Esophagus muscularis mucosa (tissue), 3 donors: Measurements from ENCODE around the gene MAOB.
"Not testable (repeated sequence)": the region's sequence is repeated elsewhere in the genome, so short reads cannot be mapped to it uniquely, and the experiment has no call there.

Experiments
- POLR2A ChIP-seq: fragments of 450-650 bp; IDR thresholded peaks from one replicate; pipeline ENCODE4 v1.6.1; 2017; ENCODE audit warnings: antibody characterized with exemption, moderate library complexity, mild to moderate bottlenecking, low read depth
- TF ChIP-seq, protein P1 (sequence below), 3 experiments: fragments of 200-600 bp in 2 of 3; fragments of 450-650 bp in 1 of 3; sonication (generic) in 2 of 3; IDR thresholded peaks; one replicate each; pipeline ENCODE4 v1.5.1; 2017 to 2019; ENCODE audit warnings: antibody characterized with exemption in 3 of 3, mild to moderate bottlenecking in 2 of 3, moderate library complexity in 1 of 3

DNA sequence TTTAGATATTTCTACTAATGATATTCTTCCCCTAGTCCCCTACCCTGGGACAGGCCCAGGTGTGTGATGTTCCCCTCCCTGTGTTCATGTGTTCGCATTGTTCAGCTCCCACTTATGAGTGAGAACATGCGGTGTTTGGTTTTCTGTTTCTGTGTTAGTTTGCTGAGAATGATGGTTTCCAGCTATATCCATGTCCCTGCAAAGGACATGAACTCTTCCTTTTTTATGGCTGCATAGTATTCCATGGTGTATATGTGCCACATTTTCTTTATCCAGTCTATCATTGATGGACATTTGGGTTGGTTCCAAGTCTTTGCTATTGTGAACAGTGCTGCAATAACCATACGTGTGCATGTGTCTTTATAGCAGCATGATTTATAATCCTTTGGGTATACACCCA, 39.8 kb upstream of the MAOB start:
- TF ChIP-seq, protein P1, sequence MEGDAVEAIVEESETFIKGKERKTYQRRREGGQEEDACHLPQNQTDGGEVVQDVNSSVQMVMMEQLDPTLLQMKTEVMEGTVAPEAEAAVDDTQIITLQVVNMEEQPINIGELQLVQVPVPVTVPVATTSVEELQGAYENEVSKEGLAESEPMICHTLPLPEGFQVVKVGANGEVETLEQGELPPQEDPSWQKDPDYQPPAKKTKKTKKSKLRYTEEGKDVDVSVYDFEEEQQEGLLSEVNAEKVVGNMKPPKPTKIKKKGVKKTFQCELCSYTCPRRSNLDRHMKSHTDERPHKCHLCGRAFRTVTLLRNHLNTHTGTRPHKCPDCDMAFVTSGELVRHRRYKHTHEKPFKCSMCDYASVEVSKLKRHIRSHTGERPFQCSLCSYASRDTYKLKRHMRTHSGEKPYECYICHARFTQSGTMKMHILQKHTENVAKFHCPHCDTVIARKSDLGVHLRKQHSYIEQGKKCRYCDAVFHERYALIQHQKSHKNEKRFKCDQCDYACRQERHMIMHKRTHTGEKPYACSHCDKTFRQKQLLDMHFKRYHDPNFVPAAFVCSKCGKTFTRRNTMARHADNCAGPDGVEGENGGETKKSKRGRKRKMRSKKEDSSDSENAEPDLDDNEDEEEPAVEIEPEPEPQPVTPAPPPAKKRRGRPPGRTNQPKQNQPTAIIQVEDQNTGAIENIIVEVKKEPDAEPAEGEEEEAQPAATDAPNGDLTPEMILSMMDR (IDR thresholded peaks at IDR 0.05), result not testable (repeated sequence)
- TF ChIP-seq POLR2A, result not testable (repeated sequence)
